ENCODE results near the gene UMODL1.
"Not testable (repeated sequence)": the region's sequence is repeated elsewhere in the genome, so short reads cannot be mapped to it uniquely, and the experiment has no call there.

GRCh38 chr21:42180001-42180400 lies 108.9 kb downstream of the UMODL1 start:
- not testable (repeated sequence) for TF ChIP-seq CTCF (IDR thresholded peaks at IDR 0.05; ENCODE audit: borderline replicate concordance, extremely low read depth, low read length, poor library complexity, severe bottlenecking); EZH2 (IDR thresholded peaks at IDR 0.05; ENCODE audit: borderline replicate concordance, low read depth, low read length, severe bottlenecking)
